Duodenal mucosa (tissue), 2 donors: ENCODE measurements around the gene VEZT.
"Not testable (repeated sequence)": the region's sequence is repeated elsewhere in the genome, so short reads cannot be mapped to it uniquely, and the experiment has no call there.

Experiments used
- H3K27ac ChIP-seq: one replicate; pipeline ENCODE4 v1.7.0; 2013; ENCODE audit warnings: low read depth, low read length
- H3K27me3 ChIP-seq, 2 donors: one replicate each; pipeline ENCODE4 v1.7.0; 2013; ENCODE audit warnings: low read length in 2 of 2, control low read depth in 1 of 2; ENCODE audit not compliant: insufficient read depth in 2 of 2, control insufficient read depth in 1 of 2
- H3K36me3 ChIP-seq, 2 donors: one replicate each; pipeline ENCODE4 v1.7.0; 2013; ENCODE audit warnings: low read length in 2 of 2, control low read depth in 1 of 2; ENCODE audit not compliant: insufficient read depth in 2 of 2, control insufficient read depth in 1 of 2
- H3K4me1 ChIP-seq, 2 donors: one replicate each; pipeline ENCODE4 v1.7.0; 2013; ENCODE audit warnings: low read length in 2 of 2, control low read depth in 1 of 2; ENCODE audit not compliant: insufficient read depth in 2 of 2, control insufficient read depth in 1 of 2
- H3K4me3 ChIP-seq, 2 donors: one replicate each; pipeline ENCODE4 v1.7.0; 2013; ENCODE audit warnings: low read length in 2 of 2, low read depth in 1 of 2
- H3K9ac ChIP-seq, 2 donors: one replicate each; pipeline ENCODE4 v1.7.0; 2013; ENCODE audit warnings: low read length in 2 of 2, low read depth in 1 of 2
- H3K9me3 ChIP-seq, 2 donors: one replicate each; pipeline ENCODE4 v1.7.0; 2013; ENCODE audit warnings: low read length in 2 of 2, control low read depth in 1 of 2; ENCODE audit not compliant: control insufficient read depth in 1 of 2

VEZT gene

DNA sequence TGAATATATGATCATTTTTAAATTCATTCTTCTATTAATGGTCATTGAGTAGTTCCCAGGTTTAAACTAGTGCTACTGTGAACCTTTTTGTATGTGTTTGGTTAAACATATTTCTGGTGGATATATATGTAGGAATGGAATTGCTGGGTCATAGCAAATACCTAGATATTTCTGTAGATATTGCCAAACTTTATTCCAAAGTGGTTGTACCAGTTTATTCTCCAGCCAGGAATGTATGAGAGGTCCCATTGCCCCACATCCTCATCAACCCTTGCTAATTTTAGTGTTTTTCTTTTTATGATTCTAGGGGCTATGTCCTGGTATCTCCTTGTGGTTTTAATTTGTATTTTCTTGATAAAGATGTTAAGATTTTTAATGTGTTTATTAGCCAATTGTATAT is 3.1 kb downstream of the VEZT start:
- H3K4me1 ChIP-seq = peaks cover 0 to 3% of the 10 kb centered on the region in 2 donors
- H3K27ac ChIP-seq = no peak overlapping the region

DNA sequence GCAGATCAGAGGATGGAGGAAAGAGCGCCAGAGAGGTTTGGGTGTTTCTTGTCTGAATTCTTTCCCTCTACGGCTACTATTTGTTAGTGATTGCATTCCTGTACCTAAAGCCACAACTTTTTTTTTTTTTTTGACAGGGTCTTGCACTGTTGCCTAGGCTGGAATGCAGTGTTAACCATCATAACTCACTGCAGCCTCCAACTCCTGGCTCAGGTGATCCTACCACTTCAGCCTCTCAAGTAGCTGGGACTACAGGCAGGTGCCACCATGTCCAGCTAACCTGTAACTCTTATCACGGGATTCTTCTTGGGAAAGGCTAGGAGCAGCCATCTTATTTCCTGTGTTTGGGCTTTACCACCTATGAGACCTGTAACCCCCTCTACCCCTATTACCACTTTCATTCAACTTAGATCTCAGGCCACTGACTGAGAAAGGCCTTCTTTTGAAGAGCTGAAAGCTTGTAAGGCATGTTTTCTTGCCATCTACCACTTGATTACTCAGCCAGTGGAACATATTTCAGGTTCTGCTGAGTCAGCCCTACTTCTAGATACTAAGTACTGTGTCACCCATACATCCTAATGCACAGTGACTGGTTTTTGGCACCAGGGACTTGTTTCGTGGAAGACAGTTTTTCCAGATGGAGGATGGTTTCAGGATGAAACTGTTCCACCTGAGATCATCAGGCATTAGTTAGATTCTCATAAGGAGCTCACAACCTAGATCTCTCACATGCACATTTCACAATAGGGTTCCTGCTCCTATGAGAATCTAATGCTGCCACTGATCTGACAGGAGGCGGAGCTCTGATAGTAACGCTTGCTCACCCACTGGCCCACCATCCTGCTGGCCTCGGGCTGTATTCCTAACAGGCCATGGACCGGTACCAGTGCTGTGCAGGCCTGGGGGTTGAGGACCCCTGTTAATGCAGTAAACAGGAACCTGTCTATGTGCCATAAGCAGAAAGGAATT is 6.9 kb downstream of the VEZT start:
- Histone ChIP-seq H3K9me3 (no peaks in the 10 kb centered on the region), H3K9ac (no peak overlapping the region), H3K27me3 (no peaks in the 10 kb centered on the region), H3K27ac (no peak overlapping the region), H3K36me3 (peaks cover 0 to 4% of the 10 kb centered on the region in 2 donors), H3K4me1 (no peaks in the 10 kb centered on the region), H3K4me3 (no peak overlapping the region)

More for the DNA sequence above, 3.1 kb downstream of the VEZT start:
- Histone ChIP-seq H3K27me3 (no peaks in the 10 kb centered on the region), H3K9ac (no peak overlapping the region), H3K36me3 (peaks cover 0 to 4% of the 10 kb centered on the region in 2 donors), H3K4me3 (no peak overlapping the region), H3K9me3 (no peaks in the 10 kb centered on the region)

DNA sequence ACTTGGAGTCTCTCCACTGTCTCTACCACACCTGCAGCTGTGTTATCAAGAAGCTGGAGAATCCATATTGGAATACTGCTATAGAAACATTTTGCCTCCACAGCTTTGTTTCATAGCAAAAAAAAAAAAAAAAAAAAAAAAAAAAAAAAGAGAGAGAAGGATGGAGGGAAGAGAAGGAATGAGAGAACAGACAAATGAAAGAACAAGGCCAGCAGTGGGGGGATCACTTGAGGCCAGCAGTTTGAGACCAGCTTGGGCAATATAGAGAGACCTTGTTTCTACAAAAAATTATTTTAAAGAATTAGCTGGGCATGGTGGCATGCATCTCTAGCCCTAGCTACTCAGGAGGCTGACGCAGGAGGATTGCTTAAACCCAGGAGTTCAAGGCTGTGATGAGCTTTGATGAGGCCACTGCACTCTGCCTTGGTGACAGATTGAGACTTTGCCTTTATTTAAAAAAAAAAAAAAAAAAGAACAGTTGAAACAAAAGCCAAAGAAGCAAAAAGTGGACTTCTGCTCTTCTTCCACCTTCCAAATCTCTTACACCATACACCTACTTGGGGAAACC is 8.1 kb downstream of the VEZT start:
- Histone ChIP-seq H3K4me3 (no peak overlapping the region), H3K27ac (no peak overlapping the region), H3K4me1 (no peaks in the 10 kb centered on the region), H3K27me3 (no peaks in the 10 kb centered on the region), H3K9me3 (no peaks in the 10 kb centered on the region), H3K9ac (no peak overlapping the region), H3K36me3 (peaks cover 0 to 4% of the 10 kb centered on the region in 2 donors)

DNA sequence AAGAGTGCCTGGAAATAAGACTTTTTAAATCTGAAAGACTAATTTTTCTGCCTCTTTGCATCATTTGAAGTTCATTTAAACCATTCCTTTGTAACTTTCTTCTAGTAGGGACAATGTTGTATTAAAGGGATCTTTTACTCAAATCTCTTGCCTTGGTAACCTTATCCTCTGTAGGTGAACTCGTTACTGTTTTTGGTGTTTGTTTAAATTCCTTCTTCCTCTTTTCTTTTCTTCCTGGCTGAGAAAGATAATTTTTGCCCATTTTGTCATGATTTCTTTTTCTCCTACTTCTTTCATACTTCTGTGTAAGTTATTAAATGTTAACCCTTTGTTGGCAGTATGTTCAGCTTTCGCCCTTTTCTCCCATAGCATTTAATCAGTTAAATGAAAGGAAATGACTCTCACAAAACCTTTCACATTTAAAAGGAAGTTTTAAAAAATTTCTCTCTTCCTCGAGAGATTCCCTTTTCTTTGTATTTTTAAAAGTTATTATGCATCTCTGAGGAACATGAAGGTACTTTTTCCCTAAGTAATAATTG is 10.3 kb downstream of the VEZT start:
- no peak overlapping the region for H3K9ac ChIP-seq
- H3K36me3 ChIP-seq = peaks cover 0 to 4% of the 10 kb centered on the region in 2 donors
- H3K9me3 ChIP-seq = no peaks in the 10 kb centered on the region
- H3K27ac ChIP-seq = no peak overlapping the region
- no peaks in the 10 kb centered on the region for H3K4me1 ChIP-seq
- H3K4me3 ChIP-seq = no peak overlapping the region
- no peaks in the 10 kb centered on the region for H3K27me3 ChIP-seq

DNA sequence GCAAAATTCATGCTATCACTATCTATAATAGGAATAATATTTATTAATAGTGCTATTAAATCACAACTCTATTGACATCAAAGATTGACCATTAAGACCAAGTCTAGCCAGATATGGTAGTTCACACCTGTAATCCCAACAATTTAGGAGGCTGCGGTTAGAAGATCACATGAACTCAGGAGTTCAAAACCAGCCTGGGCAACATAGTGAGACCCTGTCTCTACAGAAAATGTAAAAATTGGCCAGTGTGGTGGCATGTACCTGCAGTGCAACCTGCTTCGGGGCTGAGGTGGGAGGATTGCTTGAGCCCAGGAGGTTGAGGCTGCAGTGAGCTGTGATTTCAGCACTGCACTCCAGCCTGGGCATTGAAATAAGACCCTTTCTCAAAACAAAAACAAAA is 11.0 kb downstream of the VEZT start:
- Histone ChIP-seq H3K36me3 (peaks cover 0 to 4% of the 10 kb centered on the region in 2 donors), H3K4me1 (no peaks in the 10 kb centered on the region), H3K27me3 (no peaks in the 10 kb centered on the region), H3K9ac (no peak overlapping the region), H3K9me3 (no peaks in the 10 kb centered on the region), H3K27ac (no peak overlapping the region), H3K4me3 (no peak overlapping the region)

DNA sequence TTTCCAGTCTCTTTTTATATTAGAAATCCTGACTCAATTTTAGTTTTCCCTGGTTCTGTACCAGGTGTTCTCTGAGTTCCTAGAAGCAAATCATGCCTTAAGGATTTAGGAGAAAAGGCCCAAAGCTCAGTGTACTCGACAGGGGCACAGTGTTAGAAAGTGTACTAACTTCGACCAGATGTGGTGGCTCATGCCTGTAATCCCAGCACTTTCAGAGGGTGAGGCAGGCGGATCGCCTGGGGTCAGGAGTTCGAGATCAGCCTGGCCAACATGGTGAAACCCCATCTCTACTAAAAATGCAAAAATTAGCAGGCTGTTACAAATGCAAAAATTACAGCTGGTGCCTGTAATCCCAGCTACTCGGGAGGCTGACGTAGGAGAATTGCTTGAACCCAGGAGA is 12.0 kb downstream of the VEZT start:
- peaks cover 0 to 4% of the 10 kb centered on the region in 2 donors for H3K36me3 ChIP-seq
- no peak overlapping the region for H3K27ac ChIP-seq
- no peaks in the 10 kb centered on the region for H3K27me3 ChIP-seq
- no peak overlapping the region for H3K4me3 ChIP-seq
- no peaks in the 10 kb centered on the region for H3K4me1 ChIP-seq
- no peak overlapping the region for H3K9ac ChIP-seq
- no peaks in the 10 kb centered on the region for H3K9me3 ChIP-seq

DNA sequence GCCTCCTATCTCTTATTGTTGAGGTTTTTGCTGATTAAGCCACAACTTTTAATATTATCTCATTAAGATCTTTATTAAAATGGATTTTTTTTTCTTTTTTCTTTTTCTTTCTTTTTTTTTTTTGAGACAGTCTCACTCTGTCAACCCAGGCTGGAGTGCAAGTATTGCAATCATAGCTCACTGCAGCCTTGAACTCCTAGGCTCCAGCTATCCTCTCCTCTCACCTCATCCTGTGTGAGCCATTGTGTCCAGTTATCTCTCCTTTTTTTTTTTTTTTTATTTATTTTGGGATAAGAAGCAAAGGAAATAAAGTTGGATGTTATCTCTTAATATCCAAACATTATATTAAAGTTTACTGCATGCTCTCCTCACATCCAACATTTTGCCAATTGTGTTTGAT is 12.7 kb downstream of the VEZT start:
- no peaks in the 10 kb centered on the region for H3K4me1 ChIP-seq
- no peaks in the 10 kb centered on the region for H3K9me3 ChIP-seq
- no peak overlapping the region for H3K27ac ChIP-seq
- H3K4me3 ChIP-seq = no peak overlapping the region
- H3K27me3 ChIP-seq = no peaks in the 10 kb centered on the region
- H3K9ac ChIP-seq = no peak overlapping the region
- H3K36me3 ChIP-seq = no peaks in the 10 kb centered on the region

DNA sequence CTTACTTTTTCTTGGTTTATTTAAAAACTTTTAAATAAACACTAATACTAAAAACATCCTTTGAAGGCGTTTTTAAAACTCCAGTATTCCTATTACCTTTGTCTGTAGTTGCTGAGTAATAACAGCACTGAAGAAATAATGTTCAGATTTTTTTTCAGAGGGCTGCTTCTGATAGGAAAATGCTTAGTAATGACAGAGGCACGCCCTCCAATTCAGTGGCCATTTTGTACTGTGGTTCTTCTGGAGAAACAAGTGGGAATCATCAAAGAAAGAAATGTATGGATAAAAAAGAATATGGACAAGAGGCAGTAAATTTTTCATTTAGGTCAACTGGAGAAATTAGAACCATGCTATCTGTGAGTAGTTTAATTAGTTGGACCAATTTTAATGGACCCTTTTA is 13.6 kb downstream of the VEZT start:
- no peaks in the 10 kb centered on the region for H3K4me1 ChIP-seq
- H3K9ac ChIP-seq = no peak overlapping the region
- no peak overlapping the region for H3K27ac ChIP-seq
- H3K27me3 ChIP-seq = no peaks in the 10 kb centered on the region
- H3K4me3 ChIP-seq = no peak overlapping the region
- no peaks in the 10 kb centered on the region for H3K36me3 ChIP-seq
- H3K9me3 ChIP-seq = no peaks in the 10 kb centered on the region

DNA sequence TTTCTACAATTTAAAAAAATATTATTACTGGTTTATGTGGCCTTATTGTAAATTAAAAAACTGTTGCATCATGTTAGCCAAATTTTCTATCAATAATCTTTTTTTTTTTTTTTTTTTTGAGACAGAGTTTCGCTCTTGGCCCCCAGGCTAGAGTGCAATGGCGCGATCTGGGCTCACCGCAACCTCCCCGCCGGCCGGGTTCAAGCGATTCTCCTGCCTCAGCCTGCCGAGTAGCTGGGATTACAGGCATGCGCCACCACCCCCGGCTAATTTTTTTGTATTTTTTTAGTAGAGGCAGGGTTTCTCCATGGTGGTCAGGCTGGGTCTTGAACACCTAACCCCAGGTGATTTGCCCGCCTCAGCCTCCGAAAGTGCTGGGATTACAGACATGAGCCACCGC is 16.6 kb downstream of the VEZT start:
- not testable (repeated sequence) for H3K4me3 ChIP-seq, H3K27ac ChIP-seq, H3K9ac ChIP-seq, H3K9me3 ChIP-seq, H3K4me1 ChIP-seq, H3K36me3 ChIP-seq, H3K27me3 ChIP-seq

DNA sequence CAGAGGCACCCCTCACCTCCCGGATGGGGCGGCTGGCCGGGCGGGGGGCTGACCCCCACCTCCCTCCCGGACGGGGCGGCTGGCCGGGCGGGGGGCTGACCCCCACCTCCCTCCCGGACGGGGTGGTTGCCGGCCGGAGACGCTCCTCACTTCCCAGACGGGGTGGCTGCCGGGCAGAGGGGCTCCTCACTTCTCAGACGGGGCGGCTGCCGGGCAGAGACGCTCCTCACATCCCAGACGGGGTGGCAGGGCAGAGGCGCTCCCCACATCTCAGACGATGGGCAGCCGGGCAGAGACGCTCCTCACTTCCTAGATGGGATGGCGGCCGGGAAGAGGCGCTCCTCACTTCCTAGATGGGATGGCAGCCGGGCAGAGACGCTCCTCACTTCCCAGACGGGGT is 18.0 kb downstream of the VEZT start:
- H3K9ac ChIP-seq, H3K27me3 ChIP-seq, H3K9me3 ChIP-seq, H3K36me3 ChIP-seq, H3K4me3 ChIP-seq, H3K27ac ChIP-seq, H3K4me1 ChIP-seq: not testable (repeated sequence)
